Measurements from ENCODE around the gene ELMO3. TPM values are rescaled to one million over a fixed set of nuclear protein-coding genes. Genes with fewer than 3 reads are reported as not detected.

The ELMO3 gene, protein sequence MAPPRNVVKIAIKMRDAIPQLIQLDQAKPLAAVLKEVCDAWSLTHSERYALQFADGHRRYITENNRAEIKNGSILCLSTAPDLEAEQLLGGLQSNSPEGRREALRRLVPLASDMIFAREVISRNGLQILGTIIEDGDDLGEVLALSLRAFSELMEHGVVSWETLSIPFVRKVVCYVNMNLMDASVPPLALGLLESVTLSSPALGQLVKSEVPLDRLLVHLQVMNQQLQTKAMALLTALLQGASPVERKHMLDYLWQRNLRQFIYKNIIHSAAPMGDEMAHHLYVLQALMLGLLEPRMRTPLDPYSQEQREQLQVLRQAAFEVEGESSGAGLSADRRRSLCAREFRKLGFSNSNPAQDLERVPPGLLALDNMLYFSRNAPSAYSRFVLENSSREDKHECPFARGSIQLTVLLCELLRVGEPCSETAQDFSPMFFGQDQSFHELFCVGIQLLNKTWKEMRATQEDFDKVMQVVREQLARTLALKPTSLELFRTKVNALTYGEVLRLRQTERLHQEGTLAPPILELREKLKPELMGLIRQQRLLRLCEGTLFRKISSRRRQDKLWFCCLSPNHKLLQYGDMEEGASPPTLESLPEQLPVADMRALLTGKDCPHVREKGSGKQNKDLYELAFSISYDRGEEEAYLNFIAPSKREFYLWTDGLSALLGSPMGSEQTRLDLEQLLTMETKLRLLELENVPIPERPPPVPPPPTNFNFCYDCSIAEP
- 0.69 TPM for total RNA-seq

GRCh38 chr16:67199011-67199807 lies at the start of gene ELMO3:
Gene ELMO3, plus strand, starts transcription at chr16:67199131. Its CDS starts 196 bp downstream, at chr16:67199327.

GRCh38 chr16:67150833-67151396 lies 48.0 kb upstream of the ELMO3 start, which contains the start of gene B3GNT9:
Gene B3GNT9, minus strand, starts transcription at chr16:67150998. Its CDS starts 513 bp downstream, at chr16:67150485.

GRCh38 chr16:67164599-67165061 lies 34.3 kb upstream of the ELMO3 start, which contains the start of gene HSF4:
Gene HSF4, plus strand, starts transcription at chr16:67164745. Its CDS starts 67 bp downstream, at chr16:67164812.

GRCh38 chr16:67170168-67170948 lies 28.6 kb upstream of the ELMO3 start, which contains the start of gene NOL3:
Gene NOL3, plus strand, starts transcription at chr16:67170538.

GRCh38 chr16:67183627-67184452 lies 15.1 kb upstream of the ELMO3 start, which contains the start of gene MATCAP1:
Gene MATCAP1, minus strand, starts transcription at chr16:67183963. Its CDS starts 3,353 bp downstream, at chr16:67180610.

GRCh38 chr16:67190041-67190440 lies 8.9 kb upstream of the ELMO3 start, which contains the start of gene EXOC3L1:
Gene EXOC3L1, minus strand, starts transcription at chr16:67190136. Its CDS starts 460 bp downstream, at chr16:67189676.

DNA sequence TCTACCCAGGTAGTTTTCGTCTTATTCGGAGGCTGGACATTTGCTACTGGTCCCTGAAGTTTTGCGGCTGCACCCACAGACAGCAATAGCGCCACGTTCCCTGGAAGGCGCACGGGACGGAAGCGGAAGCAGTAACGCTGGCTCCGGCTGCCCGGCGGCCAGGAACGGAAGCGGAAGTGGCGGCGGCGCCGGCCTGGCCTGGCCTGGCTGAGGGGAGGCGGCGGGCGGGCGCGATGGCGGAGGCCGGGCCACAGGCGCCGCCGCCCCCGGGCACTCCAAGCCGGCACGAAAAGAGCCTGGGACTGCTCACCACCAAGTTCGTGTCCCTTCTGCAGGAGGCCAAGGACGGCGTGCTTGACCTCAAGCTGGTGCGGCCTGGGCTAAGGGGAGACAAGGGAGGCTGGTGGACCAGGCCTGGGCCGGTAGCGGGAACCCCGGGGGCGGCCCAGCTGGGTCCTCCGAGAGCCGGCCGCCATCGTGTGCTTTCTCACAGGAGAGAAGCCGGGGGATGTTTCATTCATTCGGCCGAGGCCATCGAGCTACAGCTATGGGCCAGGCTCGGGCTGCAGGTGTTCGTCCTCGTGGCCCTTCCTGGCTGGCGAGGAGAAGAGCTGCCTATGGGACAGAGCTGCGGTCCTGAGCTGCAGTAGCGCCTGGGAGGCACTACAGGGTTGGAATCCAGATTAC lies 6.8 kb upstream of the ELMO3 start, which contains the start of gene E2F4:
E2F4 (plus strand) TSS at position 161 of the 687 bp plus-strand sequence; CDS start at position 234, 73 bp downstream.

GRCh38 chr16:67226804-67227566 lies 28.1 kb downstream of the ELMO3 start, which contains the start of gene TMEM208:
Gene TMEM208, plus strand, starts transcription at chr16:67227130. Its CDS starts 89 bp downstream, at chr16:67227219.

DNA sequence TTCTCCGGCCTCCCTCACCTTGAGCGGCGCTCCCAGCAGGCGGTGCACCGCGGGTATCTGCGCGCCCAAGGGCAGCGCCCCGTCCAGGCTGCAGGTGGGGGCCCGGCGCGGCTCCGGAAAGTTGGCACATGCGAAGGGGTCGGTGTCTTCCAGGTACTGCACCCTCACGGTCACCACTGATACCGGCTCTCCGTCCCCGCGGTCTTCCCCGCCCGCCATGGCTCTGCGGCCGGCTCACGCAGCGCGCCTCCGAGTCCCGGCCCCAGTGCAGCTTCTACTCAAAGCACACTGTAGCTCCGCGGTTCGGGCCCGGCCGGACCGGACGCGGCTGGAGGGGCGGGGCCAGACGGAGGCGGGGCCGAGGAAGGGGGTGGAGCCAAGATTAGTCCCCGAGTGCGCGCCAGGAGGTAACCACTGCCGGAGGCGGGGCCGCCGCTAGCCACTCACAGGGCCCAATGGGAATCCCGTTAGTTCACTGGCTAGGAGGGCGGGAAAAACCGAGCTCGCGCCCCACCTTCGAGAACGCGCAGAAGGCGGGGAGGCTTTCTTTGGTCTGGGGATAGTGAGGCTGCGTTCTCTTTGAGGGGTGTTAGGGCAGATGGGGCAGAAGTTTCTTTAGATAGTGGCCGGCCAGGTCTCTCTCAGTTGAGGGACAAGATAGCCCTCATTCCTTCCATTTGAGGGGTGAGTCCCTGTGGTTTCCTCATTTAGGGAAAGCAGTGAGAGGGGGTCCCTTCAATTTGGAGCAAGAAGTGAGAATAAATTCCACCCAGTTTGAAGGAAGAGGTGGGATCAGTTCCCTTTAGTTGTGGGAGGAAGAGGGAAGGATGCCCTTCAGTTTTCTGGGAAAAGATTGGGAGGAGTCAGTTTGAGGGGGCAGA lies 48.5 kb downstream of the ELMO3 start, which contains the start of gene FHOD1:
FHOD1 (minus strand) TSS at position 290 of the 881 bp plus-strand sequence; CDS start at position 219, 71 bp downstream.

DNA sequence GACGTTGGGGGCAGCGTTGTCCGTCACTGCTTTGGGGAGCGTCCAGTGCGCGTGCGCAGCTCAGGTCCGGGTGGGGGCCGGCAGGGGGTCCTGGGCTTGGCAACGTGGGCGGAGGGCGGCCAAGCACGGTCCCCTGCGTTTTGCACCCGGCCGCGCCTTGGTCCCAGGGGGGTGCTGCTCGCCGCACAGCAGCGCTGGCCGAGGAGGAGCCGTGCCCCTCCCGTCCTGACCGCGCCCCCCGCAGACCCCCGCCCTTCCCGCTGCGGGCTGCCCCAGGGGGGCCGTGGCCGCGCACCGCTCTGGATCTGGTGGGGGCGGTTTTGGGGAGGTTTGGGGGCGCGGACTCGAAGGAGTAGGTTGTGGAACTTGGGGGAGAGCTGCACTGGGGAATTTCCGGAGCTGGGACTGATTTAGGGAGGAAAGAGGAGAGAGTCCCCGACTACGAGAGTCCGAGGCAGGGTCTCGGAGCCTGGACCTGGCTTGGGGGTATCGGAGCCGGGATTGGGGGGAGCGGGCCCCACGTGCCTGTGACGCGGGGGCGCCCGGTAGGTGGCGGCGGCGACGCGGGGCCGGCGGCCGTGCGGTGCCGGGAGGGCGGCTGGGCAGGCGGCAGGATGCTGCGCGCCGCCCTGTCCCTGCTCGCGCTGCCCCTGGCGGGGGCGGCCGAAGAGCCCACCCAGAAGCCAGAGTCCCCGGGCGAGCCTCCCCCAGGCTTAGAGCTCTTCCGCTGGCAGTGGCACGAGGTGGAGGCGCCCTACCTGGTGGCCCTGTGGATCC lies 49.7 kb downstream of the ELMO3 start, which contains the start of gene SLC9A5:
SLC9A5 (plus strand) TSS at position 579 of the 777 bp plus-strand sequence; CDS start at position 615, 36 bp downstream.

Small RNA genes lying within 50 kb of the gene (small RNA-seq; reads per million reads assigned to genes)
- gene MIR328: 15.1 reads per million, percentile 94 among the genes with 10 or more reads in this experiment

Other genes with a start within 250 kb of the ELMO3 start
- gene CES3, start 237.9 kb upstream of the ELMO3 start, total RNA-seq: under 0.01 TPM
- 9.2 TPM for gene CES4A, start 210.5 kb upstream of the ELMO3 start, total RNA-seq
- 38.1 TPM for gene CBFB, start 170.0 kb upstream of the ELMO3 start, total RNA-seq
- 21.7 TPM for gene PHAF1, start 89.2 kb upstream of the ELMO3 start, total RNA-seq
- 1.8 TPM for gene B3GNT9, start 48.1 kb upstream of the ELMO3 start, total RNA-seq
- 1.6 TPM for gene TRADD, start 39.2 kb upstream of the ELMO3 start, total RNA-seq
- gene FBXL8, start 39.2 kb upstream of the ELMO3 start, total RNA-seq: 1.4 TPM
- 14.3 TPM for gene HSF4, start 34.4 kb upstream of the ELMO3 start, total RNA-seq
- gene NOL3, start 28.6 kb upstream of the ELMO3 start, total RNA-seq: 9.2 TPM
- gene MATCAP1, start 15.2 kb upstream of the ELMO3 start, total RNA-seq: 58.8 TPM
- 1.2 TPM for gene EXOC3L1, start 9.0 kb upstream of the ELMO3 start, total RNA-seq
- gene E2F4, start 7.0 kb upstream of the ELMO3 start, total RNA-seq: 20.1 TPM
- 23.1 TPM for gene TMEM208, start 28.0 kb downstream of the ELMO3 start, total RNA-seq
- 4.8 TPM for gene FHOD1, start 48.4 kb downstream of the ELMO3 start, total RNA-seq
- gene SLC9A5, start 49.8 kb downstream of the ELMO3 start, total RNA-seq: 2.8 TPM
- 3.7 TPM for gene PLEKHG4, start 80.4 kb downstream of the ELMO3 start, total RNA-seq
- gene KCTD19, start 127.6 kb downstream of the ELMO3 start, total RNA-seq: 2.1 TPM
- gene LRRC36, start 127.7 kb downstream of the ELMO3 start, total RNA-seq: 9.5 TPM
- 36.2 TPM for gene TPPP3, start 194.4 kb downstream of the ELMO3 start, total RNA-seq
- gene ZDHHC1, start 217.3 kb downstream of the ELMO3 start, total RNA-seq: 4.6 TPM
- gene HSD11B2, start 232.0 kb downstream of the ELMO3 start, total RNA-seq: 6.5 TPM